ENCODE results near the gene BBS10.
A peak's percentile ranks its signal among the peaks of the same experiment; 100 is the strongest.
"Not testable (repeated sequence)": the region's sequence is repeated elsewhere in the genome, so short reads cannot be mapped to it uniquely, and the experiment has no call there.

The BBS10 gene

GRCh38 chr12:76348079-76348901 is at the start of gene BBS10:
TSS of gene BBS10 (minus strand) at chr12:76348415. CDS start at chr12:76348358, 57 bp downstream.
- peak; percentile 92 for DNase-seq

- no peak for DNase-seq
These were observed 43.2 kb upstream of the BBS10 start for GRCh38 chr12:76391461-76391860.

DNA sequence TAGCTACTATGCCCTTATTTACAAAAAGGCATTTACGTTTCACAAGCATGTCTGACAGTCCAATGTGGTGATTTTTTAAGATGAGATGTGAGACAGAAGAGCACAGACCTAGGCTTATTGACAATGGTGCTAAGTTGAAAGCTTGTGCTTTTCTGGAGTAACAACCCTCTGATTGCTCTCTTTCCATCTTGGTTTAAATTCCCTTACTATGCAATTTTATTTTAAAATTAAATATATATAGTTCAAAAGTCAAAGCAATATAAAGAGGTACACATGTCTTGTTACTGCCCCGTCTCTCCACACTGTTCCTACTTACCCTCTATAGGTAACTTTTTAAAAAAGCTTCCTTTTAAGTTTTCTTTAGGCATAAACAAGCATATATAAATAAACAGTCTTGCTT is 39.4 kb upstream of the BBS10 start:
- DNase-seq, result no peak

DNA sequence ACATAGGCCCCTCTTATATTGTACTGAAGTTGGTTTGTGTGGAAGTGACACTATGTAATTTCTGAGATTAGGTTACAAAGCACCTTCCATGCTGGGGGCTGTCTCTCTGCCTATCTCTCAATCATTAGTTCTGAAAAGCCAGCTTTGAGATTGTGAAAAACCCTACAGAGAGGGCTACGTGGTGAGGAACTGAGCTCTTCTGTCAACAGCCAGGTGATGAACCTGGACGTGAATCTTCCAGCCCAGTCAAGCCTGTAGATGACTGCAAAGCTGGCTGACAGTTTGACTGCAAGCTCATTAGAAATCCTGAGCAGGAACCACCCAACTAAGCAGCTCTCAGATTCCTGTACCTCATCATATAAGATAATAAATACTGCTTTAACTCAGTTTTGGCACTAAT is 36.3 kb upstream of the BBS10 start:
- no peak for DNase-seq

- DNase-seq, result no peak
These were observed 35.8 kb upstream of the BBS10 start for GRCh38 chr12:76383988-76384387.

DNA sequence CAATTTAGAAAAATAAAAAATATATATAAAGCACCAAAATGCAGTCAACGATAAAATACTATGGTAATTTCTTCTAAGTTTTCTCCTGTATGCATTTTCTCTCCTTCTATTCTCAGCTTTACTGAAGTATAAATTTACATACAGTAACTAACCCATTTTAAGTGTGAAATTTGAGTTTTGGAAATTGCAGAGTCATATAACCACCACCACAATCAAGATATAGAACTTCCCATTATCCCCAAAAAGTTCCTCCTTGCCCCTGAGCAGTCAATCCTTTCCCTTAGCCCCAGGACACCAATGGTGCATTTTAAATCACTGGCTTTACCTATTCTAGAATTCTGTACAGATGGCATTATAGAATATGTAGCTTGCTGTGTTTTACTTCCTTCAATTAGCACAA is 31.0 kb upstream of the BBS10 start:
- no peak for DNase-seq

- DNase-seq, result not testable (repeated sequence)
These were observed 28.7 kb upstream of the BBS10 start for GRCh38 chr12:76376876-76377275.

- no peak for DNase-seq
These were observed 27.7 kb upstream of the BBS10 start for GRCh38 chr12:76375939-76376338.

GRCh38 chr12:76375470-76375869 is 27.3 kb upstream of the BBS10 start:
- peak; percentile 48 for DNase-seq

- DNase-seq, result peak; percentile 47
These were observed 26.3 kb upstream of the BBS10 start for GRCh38 chr12:76374386-76375020.

DNA sequence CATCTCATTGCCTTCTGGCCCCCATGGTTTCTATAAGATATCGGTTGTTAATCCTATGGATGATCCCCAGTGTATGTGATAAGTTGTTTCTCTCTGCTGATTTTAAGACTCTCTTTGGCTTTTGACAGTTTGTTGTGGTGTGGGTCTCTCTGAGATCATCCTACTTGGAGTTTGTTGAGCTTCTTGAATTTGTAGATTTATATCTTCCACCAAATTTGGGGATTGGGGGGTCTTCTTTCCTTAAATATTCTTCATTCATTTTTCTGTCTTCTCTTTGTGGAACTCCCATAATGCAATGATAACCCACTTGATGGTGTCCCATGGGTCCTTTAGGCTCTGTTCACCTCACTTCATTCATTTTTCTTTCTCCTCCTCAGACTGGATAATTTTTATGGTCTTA is 20.0 kb upstream of the BBS10 start:
- DNase-seq, result no peak

DNA sequence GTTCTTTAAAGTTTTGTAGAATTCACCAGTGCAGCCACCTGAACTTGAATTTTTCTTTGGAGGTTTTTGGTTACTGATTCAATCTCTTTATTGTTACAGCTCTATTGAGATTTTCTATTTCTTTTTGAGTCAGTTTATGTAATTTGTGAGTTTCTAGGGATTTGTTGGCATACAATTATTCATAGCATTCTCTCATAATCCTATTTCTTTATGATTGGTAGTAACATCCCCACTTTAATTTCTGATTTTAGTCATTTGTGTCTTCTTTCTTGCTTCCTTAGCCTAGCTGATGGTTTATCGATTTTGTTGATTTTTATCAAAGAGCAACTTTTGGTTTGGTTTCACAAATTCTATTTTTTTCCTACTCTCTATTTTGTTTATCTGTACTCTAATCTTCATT is 17.9 kb upstream of the BBS10 start:
- peak; percentile 23 for DNase-seq

- not testable (repeated sequence) for DNase-seq
These were observed 15.9 kb upstream of the BBS10 start for GRCh38 chr12:76364131-76364530.

DNA sequence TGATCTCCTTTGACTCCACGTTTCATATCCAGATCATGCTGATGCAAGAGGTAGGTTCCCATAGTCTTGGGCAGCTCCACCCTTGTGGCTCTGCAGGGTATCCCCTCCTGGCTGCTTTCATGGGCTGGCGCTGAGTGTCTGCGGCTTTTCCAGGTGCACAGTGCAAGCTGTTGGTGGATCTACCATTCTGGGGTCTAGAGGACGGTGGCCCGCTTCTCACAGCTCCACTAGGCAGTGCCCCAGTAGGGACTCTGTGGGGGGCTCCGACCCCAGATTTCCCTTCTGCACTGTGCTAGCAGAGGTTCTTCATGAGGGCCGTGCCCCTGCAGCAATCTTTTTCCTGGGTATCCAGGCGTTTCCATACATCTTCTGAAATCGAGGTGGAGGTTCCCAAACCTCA is 12.1 kb upstream of the BBS10 start:
- no peak for DNase-seq

- DNase-seq, result no peak
These were observed 7.9 kb upstream of the BBS10 start for GRCh38 chr12:76356071-76356470.

GRCh38 chr12:76346798-76347420 is 1.3 kb downstream of the BBS10 start:
- peak; percentile 61 for DNase-seq

DNA sequence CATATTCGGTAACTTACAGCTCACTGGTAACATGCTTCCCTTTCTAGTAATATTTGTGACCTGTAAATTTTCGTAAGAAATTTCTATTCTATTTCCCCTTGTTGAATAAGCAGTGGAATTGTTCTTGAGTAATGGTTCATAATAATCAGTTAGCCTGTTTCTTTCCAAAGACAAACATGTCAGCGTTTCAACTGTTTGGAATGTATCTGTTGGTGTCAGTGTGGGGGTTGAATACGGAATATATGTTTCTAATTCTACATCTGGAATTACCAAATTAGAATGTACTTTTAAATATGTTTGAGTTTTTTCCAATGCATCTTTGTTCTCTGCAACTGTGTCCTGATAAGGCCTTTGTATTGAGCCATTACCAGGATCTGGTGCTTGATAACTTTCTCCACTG is 2.0 kb downstream of the BBS10 start:
- no peak for DNase-seq

- DNase-seq, result no peak
These were observed 2.6 kb downstream of the BBS10 start for GRCh38 chr12:76345569-76345968.

DNA sequence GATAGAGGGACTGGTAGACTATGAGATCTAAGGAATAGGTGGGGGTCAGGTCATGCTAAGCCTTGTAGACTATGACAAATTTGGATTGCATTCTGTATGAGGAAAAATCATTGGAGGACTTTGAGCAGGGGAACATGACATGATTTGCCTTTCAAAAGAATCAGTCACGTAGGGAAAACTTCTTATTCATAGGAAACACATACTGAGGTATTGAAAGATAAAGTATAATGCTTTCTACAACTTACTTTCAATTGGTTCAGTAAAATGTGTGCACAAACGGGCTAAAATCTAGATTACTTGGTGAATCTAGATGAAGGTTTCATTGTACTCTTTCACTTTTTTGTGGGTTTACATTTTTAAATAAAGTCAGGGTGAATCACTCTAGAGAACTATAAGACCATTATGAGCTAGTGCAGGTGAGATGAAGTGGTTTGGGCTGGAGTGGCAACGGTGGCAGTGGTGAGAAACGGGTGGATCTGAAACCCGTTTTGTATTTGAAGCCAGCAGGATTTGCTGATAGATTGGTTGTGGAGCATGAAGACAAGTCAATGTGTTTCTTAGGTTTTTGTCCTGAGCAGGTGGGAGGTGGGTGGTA is 6.7 kb downstream of the BBS10 start:
- no peak for DNase-seq

- no peak for DNase-seq
These were observed 7.4 kb downstream of the BBS10 start for GRCh38 chr12:76340680-76341435.

DNA sequence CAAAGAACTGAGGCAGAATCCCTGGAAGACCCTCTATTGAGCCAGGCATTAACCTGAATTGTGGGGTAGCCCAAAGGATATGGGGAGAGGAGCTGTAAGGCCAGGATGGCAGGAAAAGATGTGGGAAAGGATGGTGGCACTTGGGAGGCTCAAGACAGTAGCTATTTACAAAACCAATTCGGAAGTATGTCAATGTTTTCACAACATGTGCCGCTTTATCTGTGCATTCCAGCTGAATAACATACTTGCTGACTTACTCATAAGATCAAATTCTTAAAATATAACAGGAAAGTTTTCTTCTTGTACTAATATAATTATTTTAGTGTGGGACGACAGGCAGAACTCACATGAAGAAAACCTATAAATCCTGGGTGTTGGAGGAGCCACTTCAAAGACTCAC is 10.6 kb downstream of the BBS10 start:
- DNase-seq, result no peak

DNA sequence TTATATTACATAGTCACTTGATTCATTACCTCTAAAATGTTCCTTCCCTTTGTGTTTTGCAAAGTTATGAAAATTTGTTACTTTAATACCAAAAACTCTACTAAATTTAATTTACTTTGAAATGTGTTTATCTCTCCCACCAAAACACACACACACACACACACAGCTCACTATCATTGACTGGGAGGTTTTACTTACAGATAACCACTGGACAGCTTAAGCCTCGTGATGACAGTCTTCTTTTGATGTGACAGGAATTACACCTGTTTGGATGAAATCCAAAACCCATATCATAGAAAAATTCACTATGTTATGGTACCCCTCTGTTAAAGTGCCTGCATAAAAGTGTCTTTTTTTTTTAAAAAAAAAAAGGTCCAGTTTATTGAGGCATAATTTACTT is 15.6 kb downstream of the BBS10 start:
- DNase-seq, result no peak

DNA sequence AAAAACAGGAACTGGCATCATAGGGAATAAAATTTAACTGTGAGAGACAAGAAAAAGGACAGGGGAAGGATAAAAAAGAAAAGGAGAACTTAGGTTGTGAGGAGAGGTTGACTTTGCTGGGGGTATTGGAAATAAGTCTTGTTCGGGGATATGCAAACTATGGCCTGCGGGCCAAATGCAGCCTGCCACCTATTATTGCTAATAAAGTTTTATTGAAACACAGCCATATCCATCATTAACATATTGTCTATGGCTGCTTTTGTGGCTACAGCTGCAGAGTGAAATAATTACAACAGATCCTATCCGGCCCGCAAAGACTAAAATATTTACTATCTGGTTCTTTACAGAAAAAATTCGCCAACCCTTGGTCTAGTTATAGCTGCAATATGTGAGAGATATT is 18.6 kb downstream of the BBS10 start:
- no peak for DNase-seq
